Ureter (tissue), 1 donor: ENCODE results near the gene OR8I2. TPM values are rescaled to one million over a fixed set of nuclear protein-coding genes. Genes with fewer than 3 reads are reported as not detected.
"Not testable (repeated sequence)": the region's sequence is repeated elsewhere in the genome, so short reads cannot be mapped to it uniquely, and the experiment has no call there.

ENCODE experiments used
- DNase-seq: peaks from one replicate; pipeline ENCODE4 v3.0.0-alpha.2; 2020; ENCODE audit warnings: low spot score
- total RNA-seq: library from RNA; stranded (reverse); gene quantifications from one replicate; pipeline ENCODE4 v1.2.4, GENCODE V29; 2023
- donor health status: DM: yes; HTN: yes; CAD: no.

OR8I2 gene
- not detected for total RNA-seq

DNA sequence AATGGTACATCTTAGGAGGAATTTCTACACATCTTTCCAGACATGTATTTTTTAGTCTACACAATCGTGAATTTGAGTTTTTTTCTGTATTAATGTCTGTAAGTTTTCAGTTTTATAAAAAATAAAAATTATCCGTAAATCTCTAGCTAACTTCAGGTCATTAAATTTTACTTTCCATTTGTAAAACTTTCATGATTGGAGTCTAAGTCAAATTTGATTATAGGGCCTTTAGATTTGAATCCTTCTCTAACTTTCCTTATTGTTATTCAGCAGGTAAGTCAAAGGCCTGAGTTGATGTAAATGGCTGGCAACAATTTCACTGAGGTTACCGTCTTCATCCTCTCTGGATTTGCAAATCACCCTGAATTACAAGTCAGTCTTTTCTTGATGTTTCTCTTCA lies at the start of gene OR8I2:
Gene OR8I2 (plus strand): TSS at position 301 of the 400 bp plus-strand sequence. CDS start 0 bp downstream, at position 301.
- DNase-seq = no peak

DNA sequence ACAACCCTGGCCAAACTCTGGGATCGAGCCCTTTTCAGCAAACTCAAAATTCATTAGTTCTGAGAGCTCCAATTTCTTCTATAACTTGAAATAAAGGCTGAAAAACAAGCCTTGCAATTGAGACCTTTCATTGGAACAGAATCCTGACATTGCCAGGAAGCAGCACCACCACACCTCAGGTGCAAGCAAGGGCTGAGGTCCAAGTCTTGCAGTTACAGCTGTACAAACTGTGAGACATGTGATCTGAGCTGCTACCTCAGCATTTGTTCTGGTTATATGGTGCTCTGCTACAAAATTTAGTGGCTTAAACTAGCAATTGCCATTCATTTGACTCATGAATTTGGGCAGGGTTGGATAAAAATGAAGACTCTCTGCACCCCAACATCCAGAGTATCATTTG lies 47.6 kb upstream of the OR8I2 start:
- no peak for DNase-seq

DNA sequence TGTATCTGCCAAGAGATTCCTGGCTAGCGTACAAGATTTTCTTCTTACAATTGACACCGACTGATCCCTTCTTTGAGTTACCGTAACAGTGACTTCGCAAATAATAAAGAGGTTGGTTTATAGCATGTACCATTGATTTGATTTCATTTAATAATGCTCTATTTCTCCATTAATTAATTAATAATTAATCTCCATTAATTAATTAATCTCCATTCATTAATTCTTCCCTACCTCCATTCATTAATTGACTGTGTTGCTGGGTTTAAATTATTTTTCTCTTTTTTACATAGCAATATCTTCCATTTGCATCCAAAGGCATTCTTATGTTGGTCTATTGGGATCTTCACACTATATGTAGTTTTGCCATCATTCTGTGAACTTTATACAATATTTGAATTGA lies 44.6 kb upstream of the OR8I2 start:
- no peak for DNase-seq

DNA sequence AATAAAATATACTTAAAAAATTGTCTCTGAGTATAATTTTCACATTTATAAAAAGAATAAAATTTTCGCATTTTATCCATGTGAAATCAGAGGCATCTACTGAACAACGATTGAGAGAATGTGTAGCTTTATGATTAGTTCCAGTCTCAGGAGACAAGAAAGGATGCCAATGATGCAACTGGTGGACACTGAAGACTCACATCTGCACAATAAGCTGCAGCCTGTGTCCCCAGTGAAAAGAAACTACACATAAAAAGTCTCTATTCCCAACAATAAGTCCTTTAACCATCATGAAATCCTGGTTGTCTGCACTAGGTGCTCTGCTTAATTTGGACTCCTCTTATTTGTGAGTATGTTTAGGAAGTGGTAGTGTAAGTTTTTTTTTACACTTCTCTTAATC lies 43.6 kb upstream of the OR8I2 start:
- no peak for DNase-seq

DNA sequence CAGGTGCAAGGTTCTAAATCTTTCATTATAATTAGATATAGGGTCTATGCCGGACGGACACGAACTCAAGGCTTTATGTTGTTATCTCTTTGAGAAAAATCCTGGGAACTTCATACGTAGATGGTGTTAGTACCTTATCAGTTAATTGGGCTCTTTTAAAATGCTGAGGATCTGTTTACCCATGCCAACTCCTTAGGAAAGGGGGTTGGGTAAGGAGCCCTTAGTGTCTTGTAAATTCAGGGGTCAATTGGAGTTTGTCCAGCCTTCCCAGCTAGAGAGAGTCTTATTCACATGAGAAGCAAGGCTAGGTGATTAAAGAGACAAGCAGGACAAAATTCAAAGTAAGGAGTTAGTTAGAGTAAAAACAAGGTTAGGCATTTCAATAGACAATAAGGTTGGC lies 36.7 kb upstream of the OR8I2 start:
- not testable (repeated sequence) for DNase-seq

DNA sequence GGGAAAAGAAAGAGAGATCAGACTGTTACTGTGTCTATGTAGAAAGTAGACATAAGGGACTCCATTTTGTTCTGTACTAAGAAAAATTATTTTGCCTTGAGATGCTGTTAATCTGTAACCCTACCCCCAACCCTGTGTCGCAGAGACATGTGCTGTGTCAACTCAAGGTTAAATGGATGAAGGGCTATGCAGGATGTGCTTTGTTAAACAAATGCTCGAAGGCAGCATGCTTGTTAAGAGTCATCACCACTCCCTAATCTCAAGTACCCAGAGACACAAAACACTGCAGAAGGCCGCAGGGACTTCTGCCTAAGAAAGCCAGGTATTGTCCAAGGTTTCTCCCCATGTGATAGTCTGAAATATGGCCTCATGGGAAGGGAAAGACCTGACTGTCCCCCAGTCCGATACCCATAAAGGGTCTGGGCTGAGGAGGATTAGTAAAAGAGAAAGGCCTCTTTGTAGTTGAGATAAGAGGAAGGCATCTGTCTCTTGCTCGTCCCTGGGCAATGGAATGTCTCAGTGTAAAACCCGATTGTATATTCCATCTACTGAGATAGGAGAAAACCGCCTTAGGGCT lies 35.4 kb upstream of the OR8I2 start:
- not testable (repeated sequence) for DNase-seq

DNA sequence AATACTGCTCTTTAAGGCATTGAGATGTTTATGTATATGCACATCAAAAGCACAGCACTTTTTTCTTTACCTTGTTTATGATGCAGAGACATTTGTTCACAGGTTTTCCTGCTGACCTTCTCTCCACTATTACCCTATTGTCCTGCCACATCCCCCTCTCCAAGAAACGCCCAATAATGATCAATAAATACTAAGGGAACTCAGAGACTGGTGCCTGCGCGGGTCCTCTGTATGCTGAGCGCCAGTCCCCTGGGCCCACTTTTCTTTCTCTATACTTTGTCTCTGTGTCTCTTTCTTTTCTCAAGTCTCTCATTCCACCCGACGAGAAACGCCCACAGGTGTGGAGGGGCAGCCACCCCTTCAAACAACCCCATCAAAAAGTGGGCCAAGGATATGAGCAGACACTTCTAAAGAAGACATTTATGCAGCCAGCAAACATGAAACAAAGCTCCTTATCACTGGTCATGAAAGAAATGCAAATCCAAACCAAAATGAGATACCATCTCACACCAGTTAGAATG lies 34.8 kb upstream of the OR8I2 start:
- not testable (repeated sequence) for DNase-seq

DNA sequence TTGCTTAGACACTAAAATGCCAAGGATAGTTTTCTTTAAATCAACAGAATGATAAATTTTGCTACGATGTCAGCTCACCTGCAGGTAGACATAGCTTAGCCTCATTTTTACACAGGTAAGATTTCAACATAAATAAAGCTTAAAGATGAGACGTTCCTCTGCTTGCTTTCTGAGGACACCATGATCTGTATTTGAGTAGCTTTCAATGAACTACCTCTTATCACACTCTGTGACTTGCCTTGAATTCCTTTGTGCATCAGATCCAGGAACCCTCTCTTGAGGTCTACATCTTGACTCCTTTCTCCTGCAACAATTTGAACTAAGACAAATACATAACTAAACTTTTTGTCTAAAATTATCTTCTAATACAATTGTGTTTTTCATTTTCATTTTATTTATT lies 26.1 kb upstream of the OR8I2 start:
- no peak for DNase-seq

DNA sequence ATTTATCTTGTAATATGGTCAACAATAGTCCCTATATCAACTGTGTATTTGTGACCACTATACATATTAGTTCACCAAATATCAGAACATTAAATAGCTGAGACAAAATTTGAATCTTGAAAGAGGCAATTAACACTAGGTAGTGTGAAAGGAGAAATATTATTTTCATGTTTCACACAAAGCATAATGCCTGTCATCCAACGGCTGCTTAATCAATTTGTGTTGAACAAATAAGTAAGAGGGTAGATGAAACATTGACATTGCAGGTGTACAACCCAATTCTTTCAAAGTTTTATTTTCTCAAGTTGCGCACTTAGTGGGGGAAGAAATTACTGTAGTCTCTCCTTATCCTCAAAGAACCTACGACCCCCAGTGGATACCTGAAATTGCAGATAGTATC lies 3.4 kb upstream of the OR8I2 start:
- DNase-seq = no peak

DNA sequence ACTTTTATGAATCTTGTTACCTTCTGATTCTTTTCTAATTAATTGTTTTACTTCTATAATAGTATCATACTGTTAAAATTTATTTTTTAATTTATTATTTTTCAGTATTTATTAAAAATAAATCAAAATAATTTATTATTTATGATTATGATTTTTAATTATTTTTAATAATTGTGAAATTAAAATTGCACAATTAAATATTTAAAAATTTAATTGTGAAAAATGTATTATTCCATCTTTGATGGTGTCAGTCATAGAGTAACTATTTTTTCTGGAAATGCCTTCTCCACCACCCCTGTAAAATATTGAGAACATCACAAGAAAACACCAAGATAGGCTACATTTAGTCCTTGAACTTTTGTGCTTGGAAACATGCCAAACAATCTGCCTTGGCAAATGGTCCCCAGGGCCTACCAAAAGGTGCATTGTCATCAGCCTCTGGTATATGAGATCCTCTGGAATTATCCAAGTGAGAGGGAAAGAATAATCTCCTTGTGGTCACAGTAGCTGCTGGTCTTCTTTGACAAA lies 10.2 kb downstream of the OR8I2 start, which contains the start of gene OR8H2:
Gene OR8H2 (plus strand): TSS at position 478 of the 528 bp plus-strand sequence. CDS start 1,356 bp downstream, outside the sequence.
- no peak for DNase-seq

DNA sequence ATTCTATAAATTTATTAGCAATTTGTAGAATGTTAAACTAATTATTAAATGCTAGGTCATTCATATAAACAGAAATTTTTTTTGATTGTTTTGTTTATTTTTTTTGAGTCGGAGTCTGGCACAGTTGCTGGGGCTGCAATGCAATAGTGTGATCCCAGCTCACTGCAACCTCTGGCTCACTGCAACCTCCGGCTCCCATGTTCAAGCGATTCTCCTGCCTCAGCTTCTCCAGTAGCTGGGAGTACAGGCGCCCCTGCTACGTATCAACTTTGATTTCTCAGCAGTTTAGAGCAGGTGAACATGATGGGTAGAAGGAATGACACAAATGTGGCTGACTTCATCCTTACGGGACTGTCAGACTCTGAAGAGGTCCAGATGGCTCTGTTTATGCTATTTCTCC lies 29.0 kb downstream of the OR8I2 start, which contains the start of gene OR8H3:
Gene OR8H3 (plus strand): TSS at position 301 of the 400 bp plus-strand sequence. CDS start 0 bp downstream, at position 301.
- no peak for DNase-seq

DNA sequence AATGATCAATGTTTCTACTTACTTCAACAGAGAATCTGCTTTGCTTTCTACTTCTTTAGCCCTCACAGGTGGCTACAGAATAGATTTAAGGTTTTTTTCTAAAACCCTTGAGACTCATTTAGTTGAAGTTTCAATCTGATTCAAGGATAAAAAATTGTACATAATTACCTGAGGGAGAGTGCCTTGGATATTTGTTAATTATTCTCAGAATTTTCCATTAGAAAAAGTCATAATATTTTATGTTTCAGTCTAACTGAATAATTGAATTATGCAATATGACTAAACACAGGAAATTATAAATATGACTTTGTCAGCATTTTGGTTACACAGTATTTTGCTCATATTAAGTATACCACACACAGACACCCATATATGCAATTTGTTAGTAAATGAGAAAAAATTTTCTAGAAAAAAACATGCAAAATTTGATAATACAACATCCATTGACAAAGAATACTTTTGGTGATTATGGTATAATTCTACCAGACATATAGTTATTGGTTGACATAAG lies 47.1 kb downstream of the OR8I2 start, which contains the start of gene OR8J3:
Gene OR8J3 (minus strand): TSS at position 51 of the 511 bp plus-strand sequence. CDS start 2,483 bp downstream, outside the sequence.
- no peak for DNase-seq

DNA sequence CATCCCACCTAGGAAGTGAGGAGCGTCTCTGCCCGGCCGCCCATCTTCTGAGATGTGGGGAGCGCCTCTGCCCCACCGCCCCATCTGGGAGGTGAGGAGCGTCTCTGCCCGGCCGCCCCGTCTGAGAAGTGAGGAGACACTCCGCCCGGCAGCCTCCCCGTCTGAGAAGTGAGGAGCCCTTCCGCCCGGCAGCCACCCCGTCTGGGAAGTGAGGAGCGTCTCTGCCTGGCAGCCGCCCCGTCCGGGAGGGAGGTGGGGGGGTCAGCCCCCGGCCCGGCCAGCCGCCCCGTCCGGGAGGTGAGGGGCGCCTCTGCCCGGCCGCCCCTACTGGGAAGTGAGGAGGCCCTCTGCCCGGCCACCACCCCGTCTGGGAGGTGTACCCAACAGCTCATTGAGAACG lies 50.6 kb downstream of the OR8I2 start:
- DNase-seq = not testable (repeated sequence)

Other genes with a start within 250 kb of the OR8I2 start
- not detected for gene TRIM51, start 210.0 kb upstream of the OR8I2 start, total RNA-seq
- gene OR5W2, start 178.7 kb upstream of the OR8I2 start, total RNA-seq = not detected
- not detected for gene OR5I1, start 156.9 kb upstream of the OR8I2 start, total RNA-seq
- not detected for gene OR10AG1, start 123.4 kb upstream of the OR8I2 start, total RNA-seq
- gene OR5F1, start 98.7 kb upstream of the OR8I2 start, total RNA-seq = not detected
- gene OR5AS1, start 65.7 kb upstream of the OR8I2 start, total RNA-seq = not detected
- not detected for gene OR8H2, start 10.4 kb downstream of the OR8I2 start, total RNA-seq
- gene OR8H3, start 29.1 kb downstream of the OR8I2 start, total RNA-seq = not detected
- gene OR8J3, start 46.9 kb downstream of the OR8I2 start, total RNA-seq = not detected
- not detected for gene OR8K5, start 67.0 kb downstream of the OR8I2 start, total RNA-seq
- not detected for gene OR5J2, start 83.3 kb downstream of the OR8I2 start, total RNA-seq
- gene OR5T2, start 140.9 kb downstream of the OR8I2 start, total RNA-seq = not detected
- not detected for gene OR5T3, start 158.9 kb downstream of the OR8I2 start, total RNA-seq
- gene OR5T1, start 180.8 kb downstream of the OR8I2 start, total RNA-seq = not detected
- not detected for gene OR8H1, start 198.9 kb downstream of the OR8I2 start, total RNA-seq
- gene OR8K3, start 221.8 kb downstream of the OR8I2 start, total RNA-seq = not detected